Esophagus squamous epithelium (tissue), 4 donors: ENCODE results near the gene KIF5C.

Experiments used
- CTCF ChIP-seq, 6 experiments: fragments of 450-650 bp in 4 of 6; fragments of 200-600 bp in 2 of 6; sonication (generic) in 2 of 6; IDR thresholded peaks; one replicate each; pipeline ENCODE4 v1.5.1; 2016 to 2019; ENCODE audit warnings: antibody characterized with exemption in 6 of 6, mild to moderate bottlenecking in 4 of 6, moderate library complexity in 4 of 6
- POLR2A ChIP-seq, 4 donors: fragments of 450-650 bp; IDR thresholded peaks; one replicate each; pipeline ENCODE4 v1.6.1; 2017; ENCODE audit warnings: antibody characterized with exemption in 4 of 4, mild to moderate bottlenecking in 4 of 4, moderate library complexity in 3 of 4

- TF ChIP-seq CTCF (IDR thresholded peaks at IDR 0.05) = no peak
- TF ChIP-seq POLR2A (IDR thresholded peaks at IDR 0.05) = no peak
These were observed 193.4 kb downstream of the KIF5C start for GRCh38 chr2:149068225-149068995.
